PC-3 (cell line): ENCODE results near the gene ADARB2. TPM values are rescaled to one million over a fixed set of nuclear protein-coding genes. Genes with fewer than 3 reads are reported as not detected.

ENCODE experiments used
- ATAC-seq: fragments of 200-7000 bp; cut with Tn5 transposase; 2 replicates; pipeline ENCODE4 v1.9.1; 2020; ENCODE audit warnings: mild to moderate bottlenecking, moderate library complexity
- BruUV-seq: library from RNA; stranded (reverse); fragments of 400-500 nt; replicated peaks from 2 replicates; lab custom pipeline; 2021; lab: Mats Ljungman, UMichigan
- CTCF ChIA-PET: fragments of 300-600 bp; sonication (Branson Sonifier 250); formaldehyde crosslinking; loops from one replicate; lab custom pipeline; 2022; ENCODE audit warnings: antibody characterized with exemption; lab: Charles Lee
- POLR2A ChIA-PET: fragments of 300-600 bp; sonication (Branson Sonifier 250); formaldehyde crosslinking; loops from one replicate; lab custom pipeline; 2022; ENCODE audit warnings: antibody characterized with exemption; ENCODE audit not compliant: unreplicated experiment; lab: Charles Lee
- DNase-seq: peaks from one replicate; pipeline ENCODE4 v3.0.0-alpha.2; 2015
- H2AFZ ChIP-seq: fragments of 300-600 bp; sonication (generic); 2 replicates; pipeline ENCODE4 v1.6.0; 2016; ENCODE audit warnings: antibody characterized with exemption, low read length
- H3F3A ChIP-seq: fragments of 300-600 bp; sonication (generic); one replicate; pipeline ENCODE4 v1.6.0; 2017; ENCODE audit warnings: antibody characterized with exemption, low read length, control low read depth, mild to moderate bottlenecking; ENCODE audit not compliant: unreplicated experiment
- H3K27ac ChIP-seq: fragments of 300-600 bp; sonication (generic); 2 replicates; pipeline ENCODE4 v1.5.1; 2016; ENCODE audit warnings: mild to moderate bottlenecking, low read length
- H3K27me3 ChIP-seq: fragments of 300-600 bp; sonication (generic); 2 replicates; pipeline ENCODE4 v1.6.1; 2016; ENCODE audit warnings: low read length, mixed read lengths
- H3K36me3 ChIP-seq: fragments of 300-600 bp; sonication (generic); 2 replicates; pipeline ENCODE4 v1.6.1; 2016; ENCODE audit warnings: low read depth, mixed run types, low read length, mixed read lengths
- H3K4me1 ChIP-seq: fragments of 300-600 bp; sonication (generic); 2 replicates; pipeline ENCODE4 v1.5.1; 2016; ENCODE audit warnings: low read length; ENCODE audit not compliant: insufficient read depth
- H3K4me2 ChIP-seq: fragments of 300-600 bp; sonication (generic); 2 replicates; pipeline ENCODE4 v1.6.0; 2016; ENCODE audit warnings: low read length
- H3K4me3 ChIP-seq: fragments of 300-600 bp; sonication (generic); 2 replicates; pipeline ENCODE4 v1.5.1; 2016; ENCODE audit warnings: mild to moderate bottlenecking, low read length, mixed read lengths
- H3K79me2 ChIP-seq: fragments of 300-600 bp; sonication (generic); 2 replicates; pipeline ENCODE4 v1.6.1; 2017; ENCODE audit warnings: low read length, mixed read lengths
- H3K9ac ChIP-seq: fragments of 300-600 bp; sonication (generic); 2 replicates; pipeline ENCODE4 v1.6.0; 2016; ENCODE audit warnings: mild to moderate bottlenecking, low read length
- H3K9me2 ChIP-seq: fragments of 300-600 bp; sonication (generic); replicated peaks from 2 replicates; pipeline ENCODE4 v1.6.1; 2016; ENCODE audit warnings: mixed run types, low read length, mixed read lengths
- H3K9me3 ChIP-seq: fragments of 300-600 bp; sonication (generic); 2 replicates; pipeline ENCODE4 v1.6.1; 2016; ENCODE audit warnings: low read length, mixed read lengths
- H4K20me1 ChIP-seq: fragments of 300-600 bp; sonication (generic); 2 replicates; pipeline ENCODE4 v1.6.1; 2016; ENCODE audit warnings: low read length, mixed read lengths
- EZH2 ChIP-seq: fragments of 300-600 bp; sonication (generic); IDR thresholded peaks from one replicate; pipeline ENCODE4 v1.6.1; 2017; ENCODE audit warnings: antibody characterized with exemption, mild to moderate bottlenecking, low read length; ENCODE audit not compliant: unreplicated experiment
- EZH2phosphoT487 ChIP-seq: fragments of 300-600 bp; sonication (generic); IDR thresholded peaks from 2 replicates; pipeline ENCODE4 v1.6.1; 2018; ENCODE audit warnings: mild to moderate bottlenecking, antibody characterized with exemption, low read length, borderline replicate concordance
- intact Hi-C: fragments of 100-400 bp; cut with micrococcal nuclease; formaldehyde crosslinking; loops from 2 replicates; pipeline ENCODE4 v1.9.0; 2023
- total RNA-seq: library from RNA; depleted of rRNA; stranded (reverse); fragments of >200 nt; gene quantifications from 2 replicates; pipeline ENCODE4 v1.2.3, GENCODE V29; 2014
- TF ChIP-seq, protein P1 (sequence below): fragments of 300-600 bp; sonication (generic); conservative IDR thresholded peaks from 2 replicates; pipeline ENCODE4 v1.5.1; 2017; ENCODE audit warnings: antibody characterized with exemption, low read depth, mild to moderate bottlenecking, low read length

The ADARB2 gene
- total RNA-seq, 1 experiment from 2014 or later: not detected

DNA sequence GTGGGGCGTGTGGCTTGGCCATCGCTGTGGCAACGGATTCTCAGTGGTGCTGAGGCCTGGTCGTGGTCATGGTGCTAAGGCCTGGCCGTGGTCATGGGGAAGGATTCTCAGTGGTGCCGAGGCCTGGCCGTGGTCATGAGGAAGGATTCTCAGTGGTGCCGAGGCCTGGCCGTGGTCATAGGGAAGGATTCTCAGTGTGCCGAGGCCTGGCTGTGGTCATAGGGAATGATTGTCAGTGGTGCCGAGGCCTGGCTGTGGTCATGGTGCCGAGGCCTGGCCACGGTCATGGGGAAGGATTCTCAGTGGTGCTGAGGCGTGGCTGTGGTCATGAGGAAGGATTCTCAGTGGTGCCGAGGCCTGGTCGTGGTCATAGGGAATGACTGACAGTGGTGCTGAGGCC is 327.9 kb downstream of the ADARB2 start:
- H3K27ac ChIP-seq: no peak overlapping the region
- POLR2A ChIA-PET: no interaction called here
- H4K20me1 ChIP-seq: no peaks in the 10 kb centered on the region
- H3K9me2 ChIP-seq: no peaks in the 10 kb centered on the region
- intact Hi-C loops: no loop called here
- H3K4me1 ChIP-seq: no peaks in the 10 kb centered on the region
- 0 out of 2 replicates have a peak, but pooled peaks cover 7% of the 10 kb centered on the region for H3K27me3 ChIP-seq
- no peak for ATAC-seq
- H3K9ac ChIP-seq: no peak overlapping the region
- TF ChIP-seq EZH2 (no peak), EZH2phosphoT487 (no peak)
- TF ChIP-seq, protein P1, sequence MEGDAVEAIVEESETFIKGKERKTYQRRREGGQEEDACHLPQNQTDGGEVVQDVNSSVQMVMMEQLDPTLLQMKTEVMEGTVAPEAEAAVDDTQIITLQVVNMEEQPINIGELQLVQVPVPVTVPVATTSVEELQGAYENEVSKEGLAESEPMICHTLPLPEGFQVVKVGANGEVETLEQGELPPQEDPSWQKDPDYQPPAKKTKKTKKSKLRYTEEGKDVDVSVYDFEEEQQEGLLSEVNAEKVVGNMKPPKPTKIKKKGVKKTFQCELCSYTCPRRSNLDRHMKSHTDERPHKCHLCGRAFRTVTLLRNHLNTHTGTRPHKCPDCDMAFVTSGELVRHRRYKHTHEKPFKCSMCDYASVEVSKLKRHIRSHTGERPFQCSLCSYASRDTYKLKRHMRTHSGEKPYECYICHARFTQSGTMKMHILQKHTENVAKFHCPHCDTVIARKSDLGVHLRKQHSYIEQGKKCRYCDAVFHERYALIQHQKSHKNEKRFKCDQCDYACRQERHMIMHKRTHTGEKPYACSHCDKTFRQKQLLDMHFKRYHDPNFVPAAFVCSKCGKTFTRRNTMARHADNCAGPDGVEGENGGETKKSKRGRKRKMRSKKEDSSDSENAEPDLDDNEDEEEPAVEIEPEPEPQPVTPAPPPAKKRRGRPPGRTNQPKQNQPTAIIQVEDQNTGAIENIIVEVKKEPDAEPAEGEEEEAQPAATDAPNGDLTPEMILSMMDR: no peak
- H3F3A ChIP-seq: no peaks in the 10 kb centered on the region
- no peaks in the 10 kb centered on the region for H3K9me3 ChIP-seq
- H2AFZ ChIP-seq: no peak overlapping the region
- no TSS peak for BruUV-seq
- H3K4me3 ChIP-seq: no peak overlapping the region
- H3K4me2 ChIP-seq: no peak overlapping the region
- no peak for DNase-seq
- no peaks in the 10 kb centered on the region for H3K79me2 ChIP-seq
- CTCF ChIA-PET: no interaction called here
- no peaks in the 10 kb centered on the region for H3K36me3 ChIP-seq

DNA sequence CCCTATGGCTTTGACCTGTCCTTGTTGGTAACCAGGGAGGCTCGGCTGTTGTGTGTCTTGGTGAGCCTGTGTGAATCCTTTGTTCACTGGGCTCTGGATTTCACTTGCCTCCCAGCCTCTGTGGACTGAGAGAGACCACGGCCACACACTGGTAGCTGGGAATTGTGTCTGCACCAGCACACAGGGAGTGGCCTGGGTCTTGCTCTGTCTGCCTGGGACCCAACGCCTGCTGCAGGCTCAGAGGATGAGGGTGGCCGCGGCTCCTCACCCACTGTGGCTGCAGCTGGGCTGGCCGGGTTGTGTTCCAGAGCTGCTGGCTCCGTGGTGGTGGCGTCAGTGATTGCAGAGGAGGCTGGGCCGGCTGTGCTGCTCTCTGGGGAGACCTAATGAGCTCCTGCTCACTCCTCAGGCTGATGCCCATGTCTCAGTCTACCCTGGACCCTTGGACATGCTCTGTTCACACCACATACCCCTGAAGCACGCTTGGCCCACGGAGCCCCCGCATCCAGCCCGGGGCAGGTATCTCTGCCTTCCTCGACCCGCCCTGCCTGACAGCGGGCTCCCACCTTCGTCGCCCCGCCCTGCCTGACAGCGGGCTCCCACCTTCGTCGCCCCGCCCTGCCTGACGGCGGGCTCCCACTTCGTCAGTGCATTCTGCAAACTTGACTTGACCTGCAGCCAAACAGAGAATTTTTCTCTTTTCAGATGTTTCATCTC is 328.5 kb downstream of the ADARB2 start:
- BruUV-seq: no TSS peak
- no peaks in the 10 kb centered on the region for H3K9me3 ChIP-seq
- H3K9ac ChIP-seq: no peak overlapping the region
- ChIA-PET CTCF (no interaction called here), POLR2A (no interaction called here)
- no peaks in the 10 kb centered on the region for H3F3A ChIP-seq
- no peaks in the 10 kb centered on the region for H3K4me1 ChIP-seq
- H3K4me2 ChIP-seq: no peak overlapping the region
- TF ChIP-seq, protein P1: no peak
- no peak for TF ChIP-seq EZH2phosphoT487
- no peak for TF ChIP-seq EZH2
- no peak overlapping the region for H3K27ac ChIP-seq
- no peaks in the 10 kb centered on the region for H3K9me2 ChIP-seq
- H2AFZ ChIP-seq: no peak overlapping the region
- intact Hi-C loops: no loop called here
- no peak for ATAC-seq
- no peaks in the 10 kb centered on the region for H3K36me3 ChIP-seq
- DNase-seq: no peak
- no peaks in the 10 kb centered on the region for H4K20me1 ChIP-seq
- 0 out of 2 replicates have a peak, but pooled peaks cover 7% of the 10 kb centered on the region for H3K27me3 ChIP-seq
- no peaks in the 10 kb centered on the region for H3K79me2 ChIP-seq
- H3K4me3 ChIP-seq: no peak overlapping the region
